Measurements from ENCODE around the gene DIS3L2. TPM values are rescaled to one million over a fixed set of nuclear protein-coding genes. Genes with fewer than 3 reads are reported as not detected.

Gene DIS3L2
- total and polyA plus RNA-seq, 10 donors = 9.1 to 59.8 (median 35.4) TPM

DNA sequence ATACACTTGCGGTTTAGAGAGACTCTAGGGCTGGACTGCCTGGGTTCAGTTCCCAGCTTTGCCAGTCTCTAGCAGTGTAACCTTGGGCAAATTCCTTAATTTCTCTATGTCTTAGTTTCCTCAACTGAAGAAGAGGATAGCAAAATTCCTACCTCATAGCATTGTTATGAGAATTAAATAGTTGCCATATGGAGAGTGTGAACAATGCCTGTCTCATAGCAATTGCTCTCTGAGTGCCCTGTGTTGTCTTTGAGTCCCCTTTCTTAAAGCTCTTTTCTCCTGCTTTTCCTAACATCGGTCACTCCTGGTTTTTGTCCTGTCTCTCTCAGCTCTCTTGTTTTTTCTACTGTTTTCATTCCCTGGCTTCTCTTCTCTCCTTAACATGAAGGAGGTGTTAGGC, 300.3 kb downstream of the DIS3L2 start:
- Histone ChIP-seq H3K4me3 (no peak overlapping the region), H3K9me3 (no peaks in the 10 kb centered on the region), H3K36me3 (peaks cover 0 to 79% (median 29%) of the 10 kb centered on the region in 6 donors), H3K27ac (no peak overlapping the region), H3K27me3 (replicated peaks in 1 of 7) (no peaks in the 10 kb centered on the region), H3K4me1 (peaks cover 0 to 11% (median 2%) of the 10 kb centered on the region in 6 donors)
- TF ChIP-seq, protein P1, sequence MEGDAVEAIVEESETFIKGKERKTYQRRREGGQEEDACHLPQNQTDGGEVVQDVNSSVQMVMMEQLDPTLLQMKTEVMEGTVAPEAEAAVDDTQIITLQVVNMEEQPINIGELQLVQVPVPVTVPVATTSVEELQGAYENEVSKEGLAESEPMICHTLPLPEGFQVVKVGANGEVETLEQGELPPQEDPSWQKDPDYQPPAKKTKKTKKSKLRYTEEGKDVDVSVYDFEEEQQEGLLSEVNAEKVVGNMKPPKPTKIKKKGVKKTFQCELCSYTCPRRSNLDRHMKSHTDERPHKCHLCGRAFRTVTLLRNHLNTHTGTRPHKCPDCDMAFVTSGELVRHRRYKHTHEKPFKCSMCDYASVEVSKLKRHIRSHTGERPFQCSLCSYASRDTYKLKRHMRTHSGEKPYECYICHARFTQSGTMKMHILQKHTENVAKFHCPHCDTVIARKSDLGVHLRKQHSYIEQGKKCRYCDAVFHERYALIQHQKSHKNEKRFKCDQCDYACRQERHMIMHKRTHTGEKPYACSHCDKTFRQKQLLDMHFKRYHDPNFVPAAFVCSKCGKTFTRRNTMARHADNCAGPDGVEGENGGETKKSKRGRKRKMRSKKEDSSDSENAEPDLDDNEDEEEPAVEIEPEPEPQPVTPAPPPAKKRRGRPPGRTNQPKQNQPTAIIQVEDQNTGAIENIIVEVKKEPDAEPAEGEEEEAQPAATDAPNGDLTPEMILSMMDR (IDR thresholded peaks at IDR 0.05 in 8 of 11, conservative IDR thresholded peaks at IDR 0.05 in 3 of 11) = no peak
- no peak for TF ChIP-seq POLR2AphosphoS5 (IDR thresholded peaks at IDR 0.05)
- no peak for TF ChIP-seq POLR2A (IDR thresholded peaks at IDR 0.05)
- intact Hi-C loops (cut with DNase I; ENCODE audit: low total_unique reads) = no loop called here
- DNase-seq = no peak
- 92 to 100% (median 98%) methylated on average over 2 of the region's 2 CpGs for WGBS, 5 donors

DNA sequence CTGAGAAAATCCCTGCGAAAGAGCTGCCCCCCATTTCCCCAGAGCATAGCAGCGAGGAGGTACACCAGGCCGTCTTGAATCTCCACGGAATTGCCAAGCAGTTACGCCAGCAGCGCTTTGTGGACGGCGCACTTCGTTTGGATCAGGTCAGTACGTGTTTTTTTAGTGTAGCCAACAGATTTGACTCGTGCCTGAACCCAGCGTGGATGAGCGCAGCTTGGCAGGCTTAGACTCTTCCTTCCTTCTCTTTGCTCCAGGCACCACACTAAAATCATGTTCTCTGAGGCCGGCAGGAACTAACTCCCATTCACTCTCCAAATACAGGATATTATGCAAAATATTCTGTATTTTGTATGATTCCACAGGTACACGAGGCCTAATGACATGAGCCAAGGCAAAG, 301.8 kb downstream of the DIS3L2 start:
- H3K4me1 ChIP-seq = peaks cover 0 to 11% (median 2%) of the 10 kb centered on the region in 6 donors
- TF ChIP-seq, protein P1 (IDR thresholded peaks at IDR 0.05 in 8 of 11, conservative IDR thresholded peaks at IDR 0.05 in 3 of 11) = no peak
- no peaks in the 10 kb centered on the region for H3K9me3 ChIP-seq
- 95 to 97% (median 95%) methylated on average over 15 of the region's 15 CpGs for WGBS, 5 donors
- no peaks in the 10 kb centered on the region for H3K27me3 ChIP-seq (replicated peaks in 1 of 7)
- H3K27ac ChIP-seq = no peak overlapping the region
- no peak overlapping the region for H3K4me3 ChIP-seq
- intact Hi-C loops (cut with DNase I; ENCODE audit: low total_unique reads) = no loop called here
- no peak for DNase-seq
- H3K36me3 ChIP-seq = peaks cover 0 to 80% (median 31%) of the 10 kb centered on the region in 6 donors

DNA sequence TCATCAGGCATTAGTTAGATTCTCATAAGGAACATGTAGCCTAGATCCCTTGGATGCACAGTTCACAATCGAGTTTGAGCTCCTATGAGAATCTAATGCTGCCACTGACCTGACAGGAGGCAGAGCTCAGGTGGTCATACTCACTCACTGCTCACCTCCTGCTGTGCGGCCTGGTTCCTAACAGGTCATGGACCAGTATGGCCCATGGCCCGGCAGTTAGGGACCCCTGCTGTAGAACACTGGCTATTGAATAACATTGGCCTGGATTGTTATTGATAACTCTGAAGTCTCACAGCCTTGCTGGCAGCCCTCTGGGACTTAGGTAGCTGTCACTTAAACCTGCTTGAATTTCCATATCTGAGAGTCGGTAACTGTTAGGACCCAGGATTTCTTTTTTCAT, 302.6 kb downstream of the DIS3L2 start:
- Histone ChIP-seq H3K27me3 (replicated peaks in 1 of 7) (no peaks in the 10 kb centered on the region), H3K4me1 (peaks cover 0 to 11% (median 2%) of the 10 kb centered on the region in 6 donors), H3K27ac (no peak overlapping the region), H3K4me3 (no peak overlapping the region), H3K36me3 (peaks cover 0 to 83% (median 31%) of the 10 kb centered on the region in 6 donors), H3K9me3 (no peaks in the 10 kb centered on the region)
- intact Hi-C loops (cut with DNase I; ENCODE audit: low total_unique reads) = no loop called here
- 91 to 96% (median 95%) methylated on average over 3 to 4 of the region's 4 CpGs for WGBS, 5 donors
- TF ChIP-seq POLR2AphosphoS5 (IDR thresholded peaks at IDR 0.05) = no peak
- TF ChIP-seq POLR2A (IDR thresholded peaks at IDR 0.05) = no peak
- TF ChIP-seq, protein P1 (IDR thresholded peaks at IDR 0.05 in 8 of 11, conservative IDR thresholded peaks at IDR 0.05 in 3 of 11) = no peak
- no peak for DNase-seq

- intact Hi-C loops (cut with DNase I; ENCODE audit: low total_unique reads) = no loop called here
- H3K27ac ChIP-seq = no peak overlapping the region
- no peak overlapping the region for H3K4me3 ChIP-seq
- no peaks in the 10 kb centered on the region for H3K9me3 ChIP-seq
- 89 to 95% (median 92%) methylated on average over 5 of the region's 5 CpGs for WGBS, 5 donors
- DNase-seq = no peak
- no peaks in the 10 kb centered on the region for H3K27me3 ChIP-seq (replicated peaks in 1 of 7)
- H3K36me3 ChIP-seq = peaks cover 0 to 80% (median 31%) of the 10 kb centered on the region in 6 donors
- peaks cover 0 to under 1% (median 0%) of the 10 kb centered on the region in 6 donors for H3K4me1 ChIP-seq
- TF ChIP-seq POLR2AphosphoS5 (IDR thresholded peaks at IDR 0.05) (no peak), POLR2A (IDR thresholded peaks at IDR 0.05) (no peak)
- TF ChIP-seq, protein P1 (IDR thresholded peaks at IDR 0.05 in 8 of 11, conservative IDR thresholded peaks at IDR 0.05 in 3 of 11) = no peak
Observed at GRCh38 chr2:232265329-232265728, 303.8 kb downstream of the DIS3L2 start.
